HK-2 (cell line): Measurements from ENCODE around the gene NCR3LG1.
A peak's percentile ranks its signal among the peaks of the same experiment; 100 is the strongest.

ENCODE experiments used
- DNase-seq: peaks from one replicate; pipeline ENCODE4 v3.0.0-alpha.2; 2018; ENCODE audit not compliant: unreplicated experiment

NCR3LG1 gene

DNA sequence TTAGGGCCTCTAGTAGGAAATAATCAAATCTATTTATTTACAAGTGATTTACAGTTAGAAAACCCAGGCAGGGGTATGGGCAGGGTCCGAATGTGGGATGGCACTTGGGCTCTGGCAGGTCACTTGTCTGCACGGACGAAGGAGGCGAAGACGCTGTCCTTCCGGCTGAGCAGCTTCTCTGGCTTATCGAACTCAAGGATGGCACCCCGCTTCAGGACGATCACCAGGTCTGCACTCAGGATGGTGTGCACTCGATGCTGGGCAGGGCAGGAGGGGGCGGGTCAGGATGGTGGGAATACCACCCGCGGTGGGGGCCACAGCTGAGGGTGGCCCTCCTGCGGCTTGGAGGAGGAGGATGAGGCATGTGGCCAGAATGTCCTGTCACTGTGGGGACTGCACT is 41.3 kb downstream of the NCR3LG1 start:
- no peak for DNase-seq

DNA sequence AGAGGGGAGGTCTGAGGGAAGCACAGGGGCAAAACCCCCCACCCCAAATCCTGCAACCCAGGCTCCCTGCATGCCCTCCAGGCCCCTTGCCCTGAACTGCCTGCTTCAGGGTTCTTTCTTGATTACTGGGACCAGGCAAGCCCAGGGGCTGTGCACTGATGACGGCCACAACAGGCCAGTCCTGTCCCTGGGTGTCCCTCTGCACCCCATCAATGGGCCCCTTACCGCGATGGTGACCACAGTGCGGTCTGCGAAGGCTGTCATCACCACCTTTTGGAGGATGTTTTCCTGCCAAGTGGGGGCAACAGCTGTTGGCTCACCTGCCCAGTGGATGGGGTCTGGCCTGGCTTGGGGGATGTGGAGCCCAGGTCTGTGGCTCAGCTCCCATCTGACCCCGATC is 41.9 kb downstream of the NCR3LG1 start:
- no peak for DNase-seq

DNA sequence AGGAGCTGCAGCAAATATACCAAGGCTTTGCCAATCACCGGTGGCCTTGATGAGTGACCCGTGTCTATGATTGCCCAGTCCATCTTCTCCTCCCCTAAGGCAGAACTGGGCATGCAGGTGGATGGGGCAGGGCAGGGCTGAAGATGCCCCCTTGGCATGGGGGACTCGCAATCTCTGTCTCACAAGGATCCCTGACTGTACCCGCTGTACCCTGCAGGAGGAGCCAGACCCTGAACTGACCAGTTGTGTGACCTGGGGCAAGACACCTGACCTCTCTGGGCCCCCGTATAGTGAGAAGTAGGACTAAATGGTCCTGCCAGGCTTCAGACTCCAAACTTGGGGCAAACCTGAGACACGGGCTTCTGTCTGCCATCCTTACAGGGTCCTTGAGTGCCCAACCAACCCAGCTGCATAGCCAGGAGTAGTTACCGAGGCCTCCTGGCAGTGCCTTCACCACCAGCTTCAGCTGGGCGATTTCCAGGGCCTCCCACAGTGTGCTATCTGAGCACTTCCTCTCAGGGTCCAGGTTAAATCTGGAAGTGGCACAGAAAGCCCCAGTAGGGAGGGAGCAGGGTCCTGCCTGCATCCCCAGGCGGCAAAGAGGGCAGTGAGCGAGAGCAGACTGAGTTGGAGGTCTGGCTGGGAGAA is 43.3 kb downstream of the NCR3LG1 start:
- DNase-seq: no peak

DNA sequence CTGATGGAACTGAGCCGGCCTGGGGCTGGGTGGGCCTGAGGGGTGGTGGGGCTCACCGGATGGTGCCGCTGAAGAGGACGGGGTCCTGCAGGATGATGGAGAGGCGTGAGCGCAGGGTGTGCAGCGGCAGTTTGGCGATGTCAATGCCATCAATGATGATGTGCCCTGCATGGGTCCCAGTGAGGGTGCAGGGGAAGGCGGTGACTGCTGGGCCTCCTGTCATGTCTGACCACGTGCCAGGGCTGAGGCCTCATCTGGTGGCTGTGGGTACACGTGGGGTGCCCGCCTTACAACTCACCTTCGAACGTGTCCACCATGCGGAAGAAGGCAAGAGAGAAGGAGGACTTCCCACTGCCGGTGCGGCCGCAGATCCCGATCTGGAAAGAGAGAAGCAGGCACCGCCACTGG is 44.0 kb downstream of the NCR3LG1 start:
- no peak for DNase-seq

DNA sequence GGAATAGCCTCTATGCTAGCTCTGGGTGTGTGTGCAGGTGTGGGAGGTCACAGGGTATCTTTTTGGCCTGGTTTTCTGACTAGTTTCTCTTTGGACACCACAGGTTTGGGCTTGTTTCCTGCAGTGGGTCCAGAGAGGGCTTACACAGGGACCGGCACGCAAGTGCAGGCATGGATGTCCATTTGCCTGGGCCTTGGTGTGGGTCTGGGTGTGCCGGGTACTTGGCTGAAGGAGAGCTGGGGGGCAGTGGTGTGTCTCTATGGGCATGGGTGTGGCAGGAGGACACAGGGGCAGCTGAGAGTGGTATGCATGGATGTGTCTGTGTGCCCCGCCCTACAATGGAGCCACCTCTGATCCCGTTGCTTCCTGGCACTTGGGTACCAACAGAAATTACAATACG is 44.4 kb downstream of the NCR3LG1 start:
- no peak for DNase-seq

DNA sequence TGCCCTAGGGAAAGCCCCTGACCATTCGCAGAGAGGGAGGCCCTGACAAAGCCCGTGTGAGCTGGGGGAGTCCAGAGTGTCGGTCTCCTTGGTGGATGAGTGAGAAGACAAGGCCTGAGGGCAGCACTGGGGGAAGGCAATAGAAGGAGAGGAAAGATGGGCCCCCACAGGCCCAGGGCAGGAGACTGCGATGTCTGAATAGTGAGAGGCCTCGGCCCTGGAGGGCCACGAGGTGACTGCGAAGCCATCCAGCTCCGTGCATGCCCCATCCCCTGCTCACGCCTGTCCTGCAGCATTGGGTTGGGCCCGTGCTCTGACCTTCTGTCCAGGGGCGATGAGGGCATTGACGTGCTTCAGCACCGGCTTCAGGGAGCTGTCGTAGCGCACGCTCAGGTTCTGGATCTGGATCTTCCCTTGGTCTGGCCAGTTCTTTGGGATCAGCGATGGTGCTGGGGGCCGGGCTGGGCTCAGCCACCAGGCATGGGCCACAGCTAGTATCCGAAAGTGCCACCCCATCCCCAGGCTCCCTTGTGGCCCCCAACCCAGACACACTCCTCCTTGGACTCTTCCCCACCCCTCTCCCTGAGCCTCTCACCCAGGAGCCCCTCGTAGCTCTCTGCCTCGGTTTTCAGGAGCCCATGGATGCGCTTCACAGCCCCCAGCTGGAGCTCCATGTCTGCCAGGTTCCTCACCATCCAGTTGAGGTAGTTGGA is 45.2 kb downstream of the NCR3LG1 start:
- no peak for DNase-seq

DNA sequence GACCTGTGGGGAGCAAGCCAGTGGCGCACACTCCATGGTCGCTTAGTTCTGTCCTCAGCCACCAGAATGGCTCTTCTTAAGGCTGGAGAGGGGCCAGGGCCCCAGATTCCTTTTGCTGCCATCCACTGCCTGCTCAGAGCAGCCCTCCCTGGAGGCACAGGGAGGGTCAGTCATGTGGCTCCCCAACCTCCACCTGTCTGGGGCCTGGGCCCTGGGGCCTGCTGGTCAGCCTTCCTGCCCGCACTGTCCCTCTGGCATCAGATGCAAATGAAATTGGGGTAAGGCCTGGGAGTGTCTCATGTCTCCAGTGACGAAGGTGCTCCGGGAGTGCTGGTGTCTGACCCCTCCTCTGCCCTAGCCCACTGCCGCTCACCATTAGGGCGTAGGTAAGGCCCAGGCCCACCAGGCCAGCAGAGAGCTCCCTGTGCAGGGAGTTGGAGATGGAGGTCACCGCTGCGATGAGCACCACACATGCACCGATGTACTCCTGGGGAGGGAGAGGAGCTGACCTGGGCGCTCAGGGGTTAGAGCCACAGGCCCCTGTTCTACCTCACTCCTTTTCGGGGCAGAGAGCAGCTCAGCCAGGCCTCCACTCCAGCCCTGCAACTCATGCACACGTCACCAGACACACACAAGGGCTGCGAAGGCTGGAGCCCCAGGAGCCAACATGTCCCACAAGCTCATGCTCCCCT is 45.9 kb downstream of the NCR3LG1 start:
- no peak for DNase-seq

DNA sequence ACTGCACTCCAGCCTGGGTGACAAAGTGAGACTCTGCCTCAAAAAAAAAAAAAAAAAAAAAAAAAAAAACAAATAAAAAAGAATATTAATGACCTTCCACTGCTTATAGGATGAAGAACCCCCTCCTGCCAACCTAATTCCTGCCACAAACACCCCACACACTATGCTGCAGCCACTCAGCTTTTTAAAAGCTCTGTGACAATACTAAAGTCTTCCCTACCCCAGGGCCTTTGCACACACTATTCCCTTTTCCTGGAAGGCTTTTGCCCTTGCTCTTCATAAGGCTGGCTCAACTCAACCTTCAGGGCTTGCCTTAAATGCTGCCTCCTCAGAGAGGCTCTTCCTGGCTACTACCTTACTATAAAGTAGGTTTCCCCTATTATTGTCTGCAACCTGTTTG is 47.6 kb downstream of the NCR3LG1 start:
- no peak for DNase-seq

DNA sequence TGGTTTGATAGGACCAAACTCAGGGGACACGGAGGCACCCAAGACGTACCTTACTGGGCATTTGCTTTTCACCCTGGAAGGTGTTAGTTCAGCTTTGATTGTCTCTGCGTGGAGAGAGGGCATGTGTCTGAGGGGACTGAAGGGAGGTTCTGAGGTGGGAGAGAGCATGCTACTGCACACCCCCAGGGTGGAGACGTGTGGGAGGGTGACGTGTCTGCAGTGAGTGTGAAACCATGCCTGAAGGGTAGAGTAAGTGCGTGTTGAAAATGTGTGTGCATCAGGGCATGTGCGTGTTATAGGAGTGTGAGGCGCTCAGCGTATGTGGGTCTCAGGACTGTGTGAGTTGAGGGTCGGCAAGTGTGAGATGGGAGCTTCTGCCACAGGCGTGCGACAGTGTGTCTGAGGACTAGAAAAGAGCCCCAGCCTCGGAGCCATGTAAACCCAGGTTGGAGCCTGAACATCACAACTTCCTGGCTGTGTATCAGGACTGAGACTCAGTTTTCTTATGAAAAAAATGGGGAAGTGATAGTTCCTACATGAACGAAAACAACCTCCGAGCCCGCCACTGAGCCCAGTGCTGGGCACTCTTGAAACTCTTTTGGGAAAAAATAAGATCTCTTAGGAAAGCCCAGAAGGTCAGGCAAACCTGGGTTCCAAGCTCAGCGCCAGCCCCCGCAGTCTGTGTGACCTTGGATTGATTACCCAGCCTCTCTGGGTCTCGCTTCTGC is 48.6 kb downstream of the NCR3LG1 start:
- DNase-seq: no peak

DNA sequence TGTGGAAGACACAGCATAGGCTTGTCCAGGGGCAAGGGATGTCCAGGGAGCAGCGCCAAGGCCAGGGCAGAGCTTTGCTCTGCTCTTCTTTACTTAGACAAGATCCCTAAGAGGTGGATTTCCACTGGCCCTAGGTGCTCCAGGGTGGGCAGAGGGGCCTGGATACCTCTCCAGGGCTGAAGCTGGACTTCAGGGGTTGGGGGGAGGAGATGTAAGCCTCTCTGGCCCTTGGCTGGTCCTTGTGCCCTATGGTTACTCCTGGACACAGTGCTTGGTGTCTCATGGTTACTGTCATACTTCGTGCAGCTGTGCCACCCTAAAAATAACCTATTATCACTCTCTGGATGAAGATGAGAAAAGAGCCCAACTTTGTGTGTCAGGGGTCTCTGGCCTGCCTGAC is 49.7 kb downstream of the NCR3LG1 start:
- DNase-seq: no peak

DNA sequence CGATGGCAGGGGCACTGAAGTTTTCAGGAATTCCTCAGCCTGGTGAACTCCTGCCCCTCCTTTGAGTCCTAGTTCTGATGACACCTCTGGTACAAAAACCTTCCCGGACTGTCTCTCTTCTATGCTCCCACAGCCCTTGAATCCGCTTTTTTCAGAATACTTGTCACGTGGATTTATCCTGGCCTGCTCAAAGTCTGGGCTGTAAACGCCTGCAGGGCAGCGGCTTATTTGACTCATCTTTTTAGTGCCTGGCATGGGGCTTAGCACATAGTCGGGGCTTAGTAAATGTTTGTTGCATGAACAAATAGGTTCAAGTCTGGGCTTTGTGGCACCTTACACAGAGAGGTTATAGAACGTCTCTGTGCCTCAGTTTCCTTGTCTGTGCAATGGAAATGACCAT is 50.2 kb downstream of the NCR3LG1 start:
- DNase-seq: no peak

DNA sequence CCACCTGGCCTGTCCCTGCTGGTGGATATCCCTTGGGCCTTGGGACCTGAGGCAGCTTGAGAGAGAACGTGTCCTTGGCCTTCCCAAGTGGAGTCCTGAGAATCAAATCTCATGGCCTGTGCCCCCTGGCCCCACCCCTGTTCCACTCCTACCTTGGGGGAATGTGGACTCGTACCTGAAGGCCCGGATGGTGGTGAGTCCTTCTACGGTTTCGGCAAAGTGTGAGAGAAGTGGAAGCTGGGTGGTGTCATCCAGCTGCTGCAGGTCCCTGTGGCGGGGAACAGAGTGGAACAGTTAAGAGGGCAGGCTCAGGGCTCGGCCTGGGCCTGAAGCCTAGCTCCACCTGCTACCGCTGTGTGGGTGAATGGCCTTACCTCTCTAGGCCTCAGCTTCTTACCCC is 50.9 kb downstream of the NCR3LG1 start:
- DNase-seq: no peak

DNA sequence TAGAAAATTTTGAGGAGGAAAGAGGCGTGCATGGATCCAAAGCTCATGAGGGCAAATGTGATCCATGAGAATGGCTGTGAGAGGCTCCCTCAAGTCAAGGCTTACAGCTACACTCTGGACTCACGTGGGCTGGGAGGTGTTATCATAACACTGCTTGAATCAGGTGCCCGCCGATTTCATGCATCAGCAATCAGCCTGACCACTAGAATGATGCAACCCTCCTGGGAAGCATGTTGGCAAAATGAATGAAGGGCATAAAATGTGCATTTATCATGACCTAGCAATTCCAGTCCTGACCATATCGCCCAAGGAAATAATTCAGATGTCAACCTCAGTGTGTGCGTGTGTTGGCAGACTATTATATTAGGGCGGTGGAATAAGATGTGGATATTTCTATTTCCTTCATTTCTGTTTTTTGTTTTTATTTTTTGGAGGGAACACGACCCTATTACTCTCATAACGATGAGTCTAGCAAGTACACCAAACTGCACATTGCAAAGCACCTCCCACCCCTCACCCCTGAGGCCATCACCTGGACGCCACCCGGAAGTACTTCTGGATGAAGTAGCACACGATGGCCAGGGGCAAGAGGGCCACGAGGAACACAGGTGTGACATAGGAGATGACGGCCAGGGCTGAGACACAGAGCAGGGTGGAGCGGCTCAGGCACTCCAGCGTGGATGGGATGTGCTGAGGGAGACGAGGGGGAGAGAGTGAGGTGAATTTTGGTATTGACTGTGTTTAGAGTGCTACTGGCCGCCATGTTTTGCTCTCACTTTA is 52.6 kb downstream of the NCR3LG1 start:
- DNase-seq: peak; percentile 51

DNA sequence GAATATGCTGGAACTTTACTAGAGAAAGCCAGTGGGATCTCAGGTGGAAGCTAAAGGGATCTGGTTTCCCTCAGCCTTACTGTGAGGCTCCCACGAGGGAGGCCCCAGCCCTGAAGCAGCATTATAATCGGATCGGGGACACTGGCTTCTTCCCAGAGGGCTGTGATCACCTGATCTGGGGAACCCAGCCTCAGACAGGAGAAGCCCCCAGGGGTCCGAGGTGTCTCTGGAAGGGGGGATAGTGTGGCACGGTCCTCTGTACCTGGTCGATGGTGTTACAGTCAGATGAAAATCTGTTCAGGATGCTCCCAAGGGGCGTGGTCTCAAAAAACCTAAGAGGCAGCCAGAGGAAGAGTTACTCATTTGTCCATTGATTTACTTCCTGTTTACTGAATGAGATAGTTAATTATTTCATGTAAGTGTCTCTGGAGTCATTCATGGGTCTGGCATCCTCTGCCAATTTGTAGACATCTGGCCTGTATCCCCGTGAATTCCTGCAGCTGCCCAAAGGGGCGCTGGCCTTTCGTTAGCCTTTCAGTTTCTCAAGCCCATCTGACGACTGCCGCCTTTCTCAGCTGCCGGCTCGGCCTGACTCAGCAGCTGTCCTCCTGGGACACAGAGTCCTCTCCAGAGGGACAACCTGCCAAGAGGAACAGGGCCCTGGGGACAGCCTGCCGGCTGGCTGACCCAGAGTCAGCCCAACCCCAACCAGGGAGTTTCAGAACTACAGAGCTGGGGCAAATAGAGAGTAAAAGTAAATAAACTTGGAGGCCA is 53.8 kb downstream of the NCR3LG1 start:
- peak; percentile 47 for DNase-seq

DNA sequence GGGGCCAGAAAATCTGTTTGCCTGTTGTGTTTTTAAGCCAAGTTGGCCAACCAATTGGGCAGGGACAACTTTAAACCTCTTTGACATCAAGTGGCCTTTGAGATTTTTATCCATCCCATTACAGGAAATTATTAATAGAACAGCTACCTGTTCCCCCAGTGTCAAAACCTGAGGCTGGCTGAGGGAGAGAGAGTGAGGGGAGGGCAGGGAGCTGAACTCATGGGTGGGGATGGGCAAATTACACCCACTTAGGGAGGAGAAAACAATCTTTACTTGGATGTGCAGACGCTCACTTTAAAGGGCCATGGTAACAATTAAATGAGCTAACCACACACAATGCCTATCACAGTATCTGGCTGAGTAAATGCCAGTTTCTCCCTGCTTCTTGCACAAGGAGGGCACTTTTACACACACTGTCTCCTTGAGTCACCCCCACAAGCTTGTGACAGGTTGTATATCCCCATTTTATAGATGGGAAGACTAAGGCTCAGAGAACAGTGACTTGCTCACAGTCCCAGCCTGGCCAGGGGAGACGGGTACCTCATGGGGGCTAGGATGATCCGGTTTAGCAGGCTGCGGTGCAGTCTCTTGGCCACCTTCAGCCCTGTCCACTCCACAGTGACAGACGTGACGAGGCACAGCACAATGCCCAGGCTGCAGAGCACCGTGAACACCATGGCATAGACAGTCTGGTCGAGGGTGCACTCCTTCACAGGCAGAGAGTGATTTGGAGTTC is 54.6 kb downstream of the NCR3LG1 start:
- DNase-seq: no peak

DNA sequence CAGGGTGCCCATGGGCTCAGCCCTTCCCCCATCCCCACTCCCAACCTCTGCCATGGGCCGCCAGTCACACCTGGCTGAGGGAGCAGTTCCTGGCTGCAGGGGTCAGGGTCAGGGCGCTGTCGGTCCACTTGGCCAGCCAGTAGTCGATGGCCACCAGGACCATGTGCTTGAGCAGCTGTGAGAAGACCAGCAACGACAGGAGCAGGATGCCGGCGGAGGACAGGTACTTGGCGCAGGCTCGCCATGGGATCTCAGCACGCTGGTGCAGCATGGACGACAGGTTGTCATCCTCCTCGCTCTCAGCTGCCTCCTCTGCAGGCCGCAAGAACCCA is 55.2 kb downstream of the NCR3LG1 start:
- DNase-seq: no peak

DNA sequence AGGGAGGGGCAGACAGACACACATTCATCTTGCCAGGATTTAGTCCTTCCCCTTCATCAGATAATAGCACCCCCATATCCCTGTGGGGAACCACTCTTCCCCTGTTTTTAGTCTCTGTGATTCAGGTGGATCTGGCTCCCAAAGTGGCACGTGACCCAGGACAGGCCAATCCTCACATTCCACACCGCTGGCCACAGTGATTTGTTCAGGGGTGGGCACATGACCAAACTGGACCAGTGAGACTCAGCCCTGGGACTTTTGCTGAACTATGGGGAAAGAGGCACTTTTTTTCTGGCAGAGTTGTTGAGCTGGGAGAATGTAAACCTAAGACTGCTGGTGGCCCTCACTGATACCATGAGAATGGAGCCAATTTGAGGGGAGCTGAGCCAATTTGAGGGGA is 56.0 kb downstream of the NCR3LG1 start:
- no peak for DNase-seq

DNA sequence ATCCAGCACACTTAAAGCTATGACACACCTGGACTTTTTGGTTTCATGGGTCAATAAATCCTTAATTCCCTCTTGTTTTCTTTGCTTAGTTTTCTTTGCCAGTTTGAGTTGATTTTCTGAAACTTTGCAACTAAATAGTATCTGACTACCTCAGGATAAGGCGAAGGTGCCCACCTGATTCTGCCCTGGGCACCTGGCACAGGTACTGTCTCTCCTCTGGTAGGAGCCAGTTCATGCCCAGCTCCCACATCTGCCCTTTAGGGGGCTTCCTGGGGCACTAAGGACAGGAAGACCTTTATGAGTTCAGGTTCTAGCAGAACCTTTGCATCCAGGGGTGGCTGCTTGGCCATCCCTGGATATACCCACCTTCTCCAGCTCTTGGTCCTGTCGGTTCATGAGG is 56.4 kb downstream of the NCR3LG1 start:
- DNase-seq: no peak

DNA sequence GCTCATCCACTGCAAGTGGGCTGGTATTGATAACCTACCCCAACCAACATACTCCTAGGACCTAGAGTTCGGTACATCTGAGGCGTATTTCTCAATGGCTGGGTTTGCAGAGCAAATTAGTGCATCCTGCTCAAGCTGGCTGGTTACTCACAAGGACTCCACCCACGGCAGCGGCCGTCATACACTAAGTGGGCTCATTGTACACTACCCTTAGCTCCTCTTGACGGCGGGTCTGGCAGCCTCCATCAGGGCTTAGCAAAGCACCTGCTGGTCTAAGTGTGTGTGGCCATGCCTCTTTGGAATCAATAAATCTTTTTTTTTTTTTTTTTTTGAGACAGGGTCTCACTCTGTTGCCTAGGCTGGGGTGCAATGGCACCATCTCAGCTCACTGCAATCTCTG is 57.0 kb downstream of the NCR3LG1 start:
- DNase-seq: no peak

DNA sequence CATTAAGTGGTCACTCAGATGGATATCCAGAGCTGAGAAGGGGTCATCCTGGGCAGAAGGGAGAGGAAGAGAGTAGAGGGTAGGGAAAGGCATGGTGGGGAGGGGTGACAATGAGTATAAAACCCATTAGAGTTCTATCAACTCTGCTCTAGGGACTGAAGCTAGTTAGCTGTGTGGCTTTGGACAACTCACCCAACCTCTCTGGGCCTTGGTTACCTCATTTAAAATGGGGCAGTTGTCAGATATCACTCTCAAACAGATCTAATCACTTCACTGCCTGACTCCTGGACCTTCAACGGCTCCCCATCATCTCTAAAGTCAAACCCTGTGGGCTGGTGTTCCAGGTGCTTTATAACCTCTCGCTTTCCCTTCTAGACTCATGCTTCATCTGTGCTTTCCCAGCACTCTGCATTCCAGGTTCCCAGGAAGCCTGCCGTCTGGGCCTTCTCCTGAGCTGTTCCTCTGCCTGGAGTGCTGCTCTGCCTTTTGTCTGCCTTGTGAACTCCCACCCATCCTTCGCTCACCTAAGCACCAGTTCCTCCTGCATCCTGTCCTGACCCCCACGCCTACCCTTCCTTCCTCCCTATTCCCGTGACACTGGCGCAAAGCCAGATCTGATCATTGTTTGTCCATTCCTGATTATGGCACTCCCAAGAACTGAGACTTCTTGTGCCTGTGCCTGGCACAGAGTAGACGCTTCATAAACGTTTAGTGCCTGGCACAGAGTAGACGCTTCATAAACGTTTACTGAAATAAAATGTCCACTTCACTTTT is 59.2 kb downstream of the NCR3LG1 start:
- no peak for DNase-seq
